Esophagus muscularis mucosa (tissue), 4 donors: Measurements from ENCODE around the gene LYVE1. TPM values are rescaled to one million over a fixed set of nuclear protein-coding genes. Genes with fewer than 3 reads are reported as not detected.
A peak's percentile ranks its signal among the peaks of the same experiment; 100 is the strongest.

ENCODE experiments used
- DNase-seq: peaks from one replicate; pipeline ENCODE4 v3.0.0-alpha.2; 2017; ENCODE audit errors: extremely low spot score
- H3K27ac ChIP-seq, 4 donors: fragments of 200-600 bp; sonication (generic); replicated peaks in 1 of 4; 1 replicate in 3 of 4; 2 replicates in 1 of 4; pipeline ENCODE4 v1.5.1; 2016 to 2019; ENCODE audit warnings: mild to moderate bottlenecking in 1 of 4
- H3K27me3 ChIP-seq, 4 donors: fragments of 200-600 bp; sonication (generic); one replicate each; pipeline versions ENCODE4 v1.5.1 to v1.6.0; 2016 to 2019
- H3K36me3 ChIP-seq, 4 donors: fragments of 200-600 bp; sonication (generic); one replicate each; pipeline ENCODE4 v1.5.1; 2016 to 2019
- H3K4me1 ChIP-seq, 4 donors: fragments of 200-600 bp; sonication (generic); one replicate each; pipeline ENCODE4 v1.5.1; 2016 to 2019
- H3K4me3 ChIP-seq, 4 donors: fragments of 200-600 bp; sonication (generic); 1 replicate in 2 of 4; 2 replicates in 2 of 4; pipeline ENCODE4 v1.5.1; 2016 to 2019; ENCODE audit warnings: mild to moderate bottlenecking in 4 of 4, moderate library complexity in 1 of 4
- H3K9me3 ChIP-seq, 4 donors: fragments of 200-600 bp; sonication (generic); 1 replicate in 3 of 4; 2 replicates in 1 of 4; pipeline ENCODE4 v1.5.1; 2016 to 2019
- CTCF ChIP-seq, 3 experiments: fragments of 200-600 bp in 2 of 3; fragments of 450-650 bp in 1 of 3; sonication (generic) in 2 of 3; IDR thresholded peaks; one replicate each; pipeline ENCODE4 v1.5.1; 2017 to 2019; ENCODE audit warnings: antibody characterized with exemption in 3 of 3, mild to moderate bottlenecking in 2 of 3, moderate library complexity in 1 of 3
- EP300 ChIP-seq: sonication (generic); formaldehyde crosslinking; IDR thresholded peaks from one replicate; pipeline ENCODE4 v1.6.1; 2017; ENCODE audit warnings: antibody characterized with exemption
- POLR2A ChIP-seq: fragments of 450-650 bp; IDR thresholded peaks from one replicate; pipeline ENCODE4 v1.6.1; 2017; ENCODE audit warnings: antibody characterized with exemption, moderate library complexity, mild to moderate bottlenecking, low read depth
- POLR2AphosphoS5 ChIP-seq, 2 donors: sonication (generic); formaldehyde crosslinking; IDR thresholded peaks; one replicate each; pipeline ENCODE4 v1.6.1; 2017; ENCODE audit warnings: antibody characterized with exemption in 2 of 2
- WGBS: methylation state at CpG from one replicate; pipeline ENCODE4 v1.1.5; 2018; 5-methylcytosine and 5-hydroxymethylcytosine counted together
- intact Hi-C: fragments of 100-400 bp; cut with DNase I; formaldehyde crosslinking; loops from one replicate; pipeline ENCODE4 v1.15.1; 2023
- total RNA-seq, 4 donors: library from RNA; depleted of rRNA; stranded (reverse); fragments of >200 nt; gene quantifications; one replicate each; pipeline versions ENCODE4 v1.1.0 to v1.2.1, GENCODE V29; 2016

LYVE1 gene
- total RNA-seq, 4 donors from 2014 or later: 59.5 to 150 (median 74.3) TPM

- 75% methylated on average over 5 of the region's 7 CpGs for WGBS
- DNase-seq: no peak
- no peak for TF ChIP-seq EP300
- TF ChIP-seq CTCF (IDR thresholded peaks at IDR 0.05): no peak
- TF ChIP-seq POLR2AphosphoS5 (IDR thresholded peaks at IDR 0.05): no peak
- TF ChIP-seq POLR2A: no peak
Observed at GRCh38 chr11:10544491-10545465, 23.7 kb downstream of the LYVE1 start.

GRCh38 chr11:10543782-10544181 is 24.7 kb downstream of the LYVE1 start:
- Histone ChIP-seq H3K9me3 (no peaks in the 10 kb centered on the region), H3K27me3 (no peaks in the 10 kb centered on the region), H3K4me1 (peaks cover 7 to 16% (median 14%) of the 10 kb centered on the region in 4 donors), H3K36me3 (no peaks in the 10 kb centered on the region), H3K4me3 (no peak overlapping the region), H3K27ac (no peak overlapping the region)
- intact Hi-C loops: loop anchor here (5.0 kb wide), 2 partner anchors 131 to 194 kb away; no protein-coding TSS in a partner anchor
- TF ChIP-seq CTCF (IDR thresholded peaks at IDR 0.05) (no peak), EP300 (no peak), POLR2A (no peak), POLR2AphosphoS5 (IDR thresholded peaks at IDR 0.05) (no peak)
- no peak for DNase-seq
- WGBS: 95% methylated on average over 13 of the region's 14 CpGs

More at GRCh38 chr11:10544491-10545465, 23.7 kb downstream of the LYVE1 start:
- Histone ChIP-seq H3K36me3 (no peaks in the 10 kb centered on the region), H3K27ac (no peak overlapping the region), H3K9me3 (no peaks in the 10 kb centered on the region), H3K4me3 (no peak overlapping the region), H3K27me3 (no peaks in the 10 kb centered on the region), H3K4me1 (peaks cover 5 to 13% (median 8%) of the 10 kb centered on the region in 4 donors)
- intact Hi-C loops: loop anchor here (5.0 kb wide), 2 partner anchors 132 to 193 kb away; no protein-coding TSS in a partner anchor

DNA sequence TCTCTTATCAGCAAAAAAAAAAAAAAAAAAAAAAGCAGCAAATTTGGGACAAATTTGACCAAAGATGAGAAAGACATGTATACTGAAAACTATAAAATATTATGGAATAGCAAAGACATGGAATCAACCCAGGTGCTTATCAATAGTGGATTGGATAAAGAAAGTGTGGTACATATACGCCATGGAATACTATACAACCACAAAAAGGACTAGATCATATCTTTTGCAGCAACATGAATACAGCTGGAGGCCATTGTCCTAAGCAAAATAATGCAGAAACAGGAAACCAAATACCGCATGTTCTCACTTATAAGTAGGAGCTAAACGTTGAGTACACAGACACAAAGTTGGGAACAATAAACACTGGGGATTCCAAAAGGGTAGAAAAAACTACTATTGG is 25.7 kb downstream of the LYVE1 start:
- Histone ChIP-seq H3K4me1 (peaks cover 7 to 16% (median 14%) of the 10 kb centered on the region in 4 donors), H3K27ac (no peak overlapping the region), H3K9me3 (no peaks in the 10 kb centered on the region), H3K36me3 (no peaks in the 10 kb centered on the region), H3K27me3 (no peaks in the 10 kb centered on the region), H3K4me3 (no peak overlapping the region)
- intact Hi-C loops: loop anchor here (5.0 kb wide), 2 partner anchors 130 to 195 kb away; no protein-coding TSS in a partner anchor
- no peak for DNase-seq
- WGBS: 84% methylated on average over 3 of the region's 3 CpGs
- no peak for TF ChIP-seq POLR2A
- TF ChIP-seq POLR2AphosphoS5 (IDR thresholded peaks at IDR 0.05): no peak
- TF ChIP-seq EP300: no peak
- TF ChIP-seq CTCF (IDR thresholded peaks at IDR 0.05): no peak

- Histone ChIP-seq H3K9me3 (no peaks in the 10 kb centered on the region), H3K4me1 (peaks cover 7 to 16% (median 14%) of the 10 kb centered on the region in 4 donors), H3K27me3 (no peaks in the 10 kb centered on the region), H3K36me3 (no peaks in the 10 kb centered on the region), H3K27ac (peak overlapping the region; percentile 87 to 92 (median 89)), H3K4me3 (peak overlapping the region; percentile 72 to 97 (median 78))
- intact Hi-C loops: loop anchor here (5.0 kb wide), 2 partner anchors 129 to 196 kb away; no protein-coding TSS in a partner anchor
- no peak for DNase-seq
- TF ChIP-seq POLR2A: no peak
- no peak for TF ChIP-seq EP300
- TF ChIP-seq POLR2AphosphoS5 (IDR thresholded peaks at IDR 0.05): no peak
- TF ChIP-seq CTCF (IDR thresholded peaks at IDR 0.05): no peak
- WGBS: 55% methylated on average over 5 of the region's 5 CpGs
Observed at GRCh38 chr11:10541561-10541930, 26.9 kb downstream of the LYVE1 start.
